WTC11 (cell line): ENCODE measurements around the gene AP1G2. TPM values are rescaled to one million over a fixed set of nuclear protein-coding genes. Genes with fewer than 3 reads are reported as not detected.

ENCODE experiments used
- ATAC-seq: fragments of 200-7000 bp; cut with Tn5 transposase; 2 replicates; pipeline ENCODE4 v1.10.0; 2021; ENCODE audit warnings: mild to moderate bottlenecking, moderate library complexity
- CTCF ChIA-PET: fragments of 300-600 bp; sonication (Branson Sonifier 250); formaldehyde crosslinking; loops from one replicate; lab custom pipeline; 2021; ENCODE audit warnings: antibody characterized with exemption; lab: Charles Lee
- POLR2A ChIA-PET: fragments of 350-600 bp; sonication (Branson Sonifier 250); formaldehyde crosslinking; loops from one replicate; lab custom pipeline; 2021; ENCODE audit warnings: antibody characterized with exemption; lab: Charles Lee
- DNase-seq: peaks from one replicate; pipeline ENCODE4 v3.0.0; 2021; ENCODE audit warnings: low spot score
- H3K27ac Mint-ChIP-seq: 2 replicates; pipeline ENCODE4 v1.8.0; 2021; ENCODE audit warnings: mixed read lengths
- H3K27me3 Mint-ChIP-seq: 2 replicates; pipeline ENCODE4 v1.8.0; 2021; ENCODE audit warnings: low read depth, mild to moderate bottlenecking, moderate library complexity, mixed read lengths
- H3K36me3 Mint-ChIP-seq: 2 replicates; pipeline ENCODE4 v1.8.0; 2021; ENCODE audit warnings: mixed read lengths
- H3K4me1 Mint-ChIP-seq: 2 replicates; pipeline ENCODE4 v1.8.0; 2022; ENCODE audit warnings: mixed read lengths
- H3K4me3 Mint-ChIP-seq: 2 replicates; pipeline ENCODE4 v1.8.0; 2021; ENCODE audit warnings: mild to moderate bottlenecking, moderate library complexity, mixed read lengths
- H3K9me3 Mint-ChIP-seq: 2 replicates; pipeline ENCODE4 v1.8.0; 2021; ENCODE audit warnings: mixed read lengths
- ATF2 ChIP-seq: sonication (generic); formaldehyde crosslinking; IDR thresholded peaks from 2 replicates; pipeline ENCODE4 v1.8.1; 2022; ENCODE audit warnings: low read depth, missing genetic modification reagents, borderline replicate concordance
- CBFB ChIP-seq: sonication (generic); formaldehyde crosslinking; IDR thresholded peaks from 2 replicates; pipeline ENCODE4 v1.8.1; 2022; ENCODE audit warnings: mild to moderate bottlenecking, low read depth, missing genetic modification reagents
- CREM ChIP-seq: sonication (generic); formaldehyde crosslinking; IDR thresholded peaks from 2 replicates; pipeline ENCODE4 v1.8.1; 2022; ENCODE audit warnings: mild to moderate bottlenecking, missing genetic modification reagents, moderate library complexity
- ELF4 ChIP-seq: sonication (generic); formaldehyde crosslinking; IDR thresholded peaks from 2 replicates; pipeline ENCODE4 v1.8.1; 2022; ENCODE audit warnings: low read depth, mild to moderate bottlenecking, moderate library complexity, missing genetic modification reagents
- ESRRA ChIP-seq: sonication (generic); formaldehyde crosslinking; IDR thresholded peaks from 2 replicates; pipeline ENCODE4 v1.8.1; 2022; ENCODE audit warnings: mild to moderate bottlenecking, missing genetic modification reagents, borderline replicate concordance
- ETV6 ChIP-seq: sonication (generic); formaldehyde crosslinking; IDR thresholded peaks from 2 replicates; pipeline ENCODE4 v1.8.1; 2022; ENCODE audit warnings: mild to moderate bottlenecking, missing genetic modification reagents
- FOXJ3 ChIP-seq: sonication (generic); formaldehyde crosslinking; IDR thresholded peaks from 2 replicates; pipeline ENCODE4 v1.9.0; 2021; ENCODE audit warnings: missing genetic modification reagents, mild to moderate bottlenecking, borderline replicate concordance
- FOXK1 ChIP-seq: sonication (generic); formaldehyde crosslinking; IDR thresholded peaks from 2 replicates; pipeline ENCODE4 v1.8.0; 2022; ENCODE audit warnings: mild to moderate bottlenecking, moderate library complexity, missing genetic modification reagents
- GRHL2 ChIP-seq: fragments of 250-450 bp; sonication (Bioruptor Pico); IDR thresholded peaks from 2 replicates; pipeline ENCODE4 v1.8.0; 2022; ENCODE audit warnings: mild to moderate bottlenecking, moderate library complexity; ENCODE audit not compliant: insufficient replicate concordance, severe bottlenecking
- HMGA2 ChIP-seq: fragments of 250-450 bp; sonication (Bioruptor Pico); IDR thresholded peaks from 2 replicates; pipeline ENCODE4 v1.4.0; 2021; ENCODE audit warnings: mild to moderate bottlenecking, moderate library complexity
- SMAD3 ChIP-seq: sonication (generic); formaldehyde crosslinking; IDR thresholded peaks from 2 replicates; pipeline ENCODE4 v1.8.0; 2022; ENCODE audit warnings: missing genetic modification reagents, mild to moderate bottlenecking, borderline replicate concordance
- TEAD1 ChIP-seq: sonication (generic); formaldehyde crosslinking; IDR thresholded peaks from 2 replicates; pipeline ENCODE4 v1.8.0; 2022; ENCODE audit warnings: mild to moderate bottlenecking, missing genetic modification reagents
- ZBTB21 ChIP-seq: sonication (generic); formaldehyde crosslinking; IDR thresholded peaks from 2 replicates; pipeline ENCODE4 v1.8.1; 2023; ENCODE audit warnings: mild to moderate bottlenecking, missing genetic modification reagents, borderline replicate concordance
- ZNF232 ChIP-seq: sonication (generic); formaldehyde crosslinking; IDR thresholded peaks from 2 replicates; pipeline ENCODE4 v1.8.0; 2022; ENCODE audit warnings: mild to moderate bottlenecking, missing genetic modification reagents
- ZNF416 ChIP-seq: fragments of 250-450 bp; sonication (Bioruptor Pico); IDR thresholded peaks from 2 replicates; pipeline ENCODE4 v1.9.0; 2021; ENCODE audit warnings: mild to moderate bottlenecking, inconsistent platforms
- ZNF423 ChIP-seq: fragments of 250-450 bp; sonication (Bioruptor Pico); IDR thresholded peaks from 2 replicates; pipeline ENCODE4 v2.1.2; 2022; ENCODE audit warnings: mild to moderate bottlenecking, moderate library complexity
- ZNF512 ChIP-seq: sonication (generic); formaldehyde crosslinking; IDR thresholded peaks from 2 replicates; pipeline ENCODE4 v1.8.1; 2022; ENCODE audit warnings: missing genetic modification reagents, borderline replicate concordance
- total RNA-seq: library from RNA; stranded (reverse); gene quantifications from 3 replicates; pipeline ENCODE4 v1.2.3, GENCODE V29; 2021
- TF ChIP-seq, protein P1 (sequence below): sonication (generic); formaldehyde crosslinking; IDR thresholded peaks from 2 replicates; pipeline ENCODE4 v1.8.0; 2023; ENCODE audit warnings: missing genetic modification reagents
- TF ChIP-seq, protein P2 (sequence below): sonication (generic); formaldehyde crosslinking; IDR thresholded peaks from 2 replicates; pipeline ENCODE4 v1.8.1; 2022; ENCODE audit warnings: mild to moderate bottlenecking, missing genetic modification reagents, moderate library complexity, borderline replicate concordance
- TF ChIP-seq, protein P3 (sequence below): sonication (generic); formaldehyde crosslinking; IDR thresholded peaks from 2 replicates; pipeline ENCODE4 v1.8.1; 2023; ENCODE audit warnings: mild to moderate bottlenecking, missing genetic modification reagents
- TF ChIP-seq, protein P4 (sequence below): sonication (generic); formaldehyde crosslinking; IDR thresholded peaks from 2 replicates; pipeline ENCODE4 v1.8.0; 2022; ENCODE audit warnings: mild to moderate bottlenecking, missing genetic modification reagents
- TF ChIP-seq, protein P5 (sequence below): sonication (generic); formaldehyde crosslinking; conservative IDR thresholded peaks from 2 replicates; pipeline ENCODE4 v1.8.1; 2022; ENCODE audit warnings: mild to moderate bottlenecking, missing genetic modification reagents

AP1G2 gene
- total RNA-seq, 1 experiment from 2014 or later: 122 TPM

GRCh38 chr14:23543403-23543802, 24.2 kb downstream of the AP1G2 start:
- Mint-ChIP-seq H3K36me3 (peaks cover 12% of the 10 kb centered on the region), H3K9me3 (no peaks in the 10 kb centered on the region), H3K4me1 (peaks cover 36% of the 10 kb centered on the region), H3K27me3 (no peaks in the 10 kb centered on the region), H3K27ac (peak overlapping the region; percentile 85), H3K4me3 (no peak overlapping the region)
- ATAC-seq (no peak), DNase-seq (no peak)
- POLR2A ChIA-PET: no interaction called here
- no peak for TF ChIP-seq ELF4 (CRISPR knock-in tag)
- TF ChIP-seq ZNF512 (CRISPR knock-in tag): no peak
- TF ChIP-seq TEAD1 (CRISPR knock-in tag): no peak
- TF ChIP-seq, protein P1, sequence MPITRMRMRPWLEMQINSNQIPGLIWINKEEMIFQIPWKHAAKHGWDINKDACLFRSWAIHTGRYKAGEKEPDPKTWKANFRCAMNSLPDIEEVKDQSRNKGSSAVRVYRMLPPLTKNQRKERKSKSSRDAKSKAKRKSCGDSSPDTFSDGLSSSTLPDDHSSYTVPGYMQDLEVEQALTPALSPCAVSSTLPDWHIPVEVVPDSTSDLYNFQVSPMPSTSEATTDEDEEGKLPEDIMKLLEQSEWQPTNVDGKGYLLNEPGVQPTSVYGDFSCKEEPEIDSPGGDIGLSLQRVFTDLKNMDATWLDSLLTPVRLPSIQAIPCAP (CRISPR knock-in tag): no peak
- TF ChIP-seq ESRRA (CRISPR knock-in tag): no peak
- TF ChIP-seq, protein P2, sequence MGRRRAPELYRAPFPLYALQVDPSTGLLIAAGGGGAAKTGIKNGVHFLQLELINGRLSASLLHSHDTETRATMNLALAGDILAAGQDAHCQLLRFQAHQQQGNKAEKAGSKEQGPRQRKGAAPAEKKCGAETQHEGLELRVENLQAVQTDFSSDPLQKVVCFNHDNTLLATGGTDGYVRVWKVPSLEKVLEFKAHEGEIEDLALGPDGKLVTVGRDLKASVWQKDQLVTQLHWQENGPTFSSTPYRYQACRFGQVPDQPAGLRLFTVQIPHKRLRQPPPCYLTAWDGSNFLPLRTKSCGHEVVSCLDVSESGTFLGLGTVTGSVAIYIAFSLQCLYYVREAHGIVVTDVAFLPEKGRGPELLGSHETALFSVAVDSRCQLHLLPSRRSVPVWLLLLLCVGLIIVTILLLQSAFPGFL (CRISPR knock-in tag): no peak
- TF ChIP-seq, protein P3, sequence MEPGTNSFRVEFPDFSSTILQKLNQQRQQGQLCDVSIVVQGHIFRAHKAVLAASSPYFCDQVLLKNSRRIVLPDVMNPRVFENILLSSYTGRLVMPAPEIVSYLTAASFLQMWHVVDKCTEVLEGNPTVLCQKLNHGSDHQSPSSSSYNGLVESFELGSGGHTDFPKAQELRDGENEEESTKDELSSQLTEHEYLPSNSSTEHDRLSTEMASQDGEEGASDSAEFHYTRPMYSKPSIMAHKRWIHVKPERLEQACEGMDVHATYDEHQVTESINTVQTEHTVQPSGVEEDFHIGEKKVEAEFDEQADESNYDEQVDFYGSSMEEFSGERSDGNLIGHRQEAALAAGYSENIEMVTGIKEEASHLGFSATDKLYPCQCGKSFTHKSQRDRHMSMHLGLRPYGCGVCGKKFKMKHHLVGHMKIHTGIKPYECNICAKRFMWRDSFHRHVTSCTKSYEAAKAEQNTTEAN (CRISPR knock-in tag): no peak
- TF ChIP-seq ZNF232 (CRISPR knock-in tag): no peak
- no peak for TF ChIP-seq HMGA2 (CRISPR knock-in tag)
- TF ChIP-seq ZNF416: no peak
- TF ChIP-seq FOXJ3 (CRISPR knock-in tag): no peak
- no peak for TF ChIP-seq SMAD3 (CRISPR knock-in tag)
- TF ChIP-seq CBFB (CRISPR knock-in tag): no peak
- no peak for TF ChIP-seq ZBTB21
- no peak for TF ChIP-seq ZNF423 (CRISPR knock-in tag)
- TF ChIP-seq GRHL2 (CRISPR knock-in tag): no peak
- TF ChIP-seq, protein P4, sequence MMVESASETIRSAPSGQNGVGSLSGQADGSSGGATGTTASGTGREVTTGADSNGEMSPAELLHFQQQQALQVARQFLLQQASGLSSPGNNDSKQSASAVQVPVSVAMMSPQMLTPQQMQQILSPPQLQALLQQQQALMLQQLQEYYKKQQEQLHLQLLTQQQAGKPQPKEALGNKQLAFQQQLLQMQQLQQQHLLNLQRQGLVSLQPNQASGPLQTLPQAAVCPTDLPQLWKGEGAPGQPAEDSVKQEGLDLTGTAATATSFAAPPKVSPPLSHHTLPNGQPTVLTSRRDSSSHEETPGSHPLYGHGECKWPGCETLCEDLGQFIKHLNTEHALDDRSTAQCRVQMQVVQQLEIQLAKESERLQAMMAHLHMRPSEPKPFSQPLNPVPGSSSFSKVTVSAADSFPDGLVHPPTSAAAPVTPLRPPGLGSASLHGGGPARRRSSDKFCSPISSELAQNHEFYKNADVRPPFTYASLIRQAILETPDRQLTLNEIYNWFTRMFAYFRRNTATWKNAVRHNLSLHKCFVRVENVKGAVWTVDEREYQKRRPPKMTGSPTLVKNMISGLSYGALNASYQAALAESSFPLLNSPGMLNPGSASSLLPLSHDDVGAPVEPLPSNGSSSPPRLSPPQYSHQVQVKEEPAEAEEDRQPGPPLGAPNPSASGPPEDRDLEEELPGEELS (CRISPR knock-in tag): no peak
- TF ChIP-seq CREM (CRISPR knock-in tag): no peak
- CTCF ChIA-PET: interaction anchor here (0.6 to 7.8 kb wide), 5 partner anchors 15 to 61 kb away, joined by 3 to 101 read pairs (median 8); no protein-coding TSS in a partner anchor

DNA sequence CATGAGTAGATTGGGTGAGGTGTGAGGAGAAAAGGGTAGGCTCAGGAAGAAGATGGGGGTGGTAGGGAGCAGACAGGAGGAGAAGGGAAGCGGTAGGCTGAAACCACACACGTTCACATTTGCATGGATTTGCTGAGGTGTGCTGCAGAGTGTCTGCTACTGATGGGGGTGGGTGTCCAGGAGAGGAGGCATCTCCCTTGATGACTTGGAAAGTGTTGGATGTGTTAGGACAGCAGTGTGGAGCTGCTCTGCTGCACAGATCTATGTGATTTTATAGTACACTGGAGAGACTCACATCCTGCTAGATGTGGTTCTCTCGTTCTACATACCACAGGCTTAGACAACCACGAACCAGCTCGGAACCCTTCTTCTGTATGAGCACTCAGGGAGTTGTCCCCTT, 25.3 kb downstream of the AP1G2 start:
- H3K27ac Mint-ChIP-seq: peak overlapping the region; percentile 85
- ATAC-seq: no peak
- H3K9me3 Mint-ChIP-seq: no peaks in the 10 kb centered on the region
- ChIA-PET CTCF (interaction anchor here (1.4 to 7.8 kb wide), 4 partner anchors 11 to 58 kb away, joined by 5 to 181 read pairs (median 54); no protein-coding TSS in a partner anchor), POLR2A (interaction anchor here (0.7 kb wide), 2 partner anchors 8 to 9 kb away, joined by 3 read pairs; partner anchors contain the start of gene ZFHX2)
- no peak overlapping the region for H3K4me3 Mint-ChIP-seq
- peaks cover 12% of the 10 kb centered on the region for H3K36me3 Mint-ChIP-seq
- no peak for DNase-seq
- peaks cover 39% of the 10 kb centered on the region for H3K4me1 Mint-ChIP-seq
- H3K27me3 Mint-ChIP-seq: no peaks in the 10 kb centered on the region
- TF ChIP-seq ZNF232 (CRISPR knock-in tag) (no peak), ATF2 (CRISPR knock-in tag) (no peak), FOXK1 (CRISPR knock-in tag) (no peak), ZBTB21 (no peak), ETV6 (CRISPR knock-in tag) (no peak)
- TF ChIP-seq, protein P4 (CRISPR knock-in tag): no peak
- TF ChIP-seq, protein P5, sequence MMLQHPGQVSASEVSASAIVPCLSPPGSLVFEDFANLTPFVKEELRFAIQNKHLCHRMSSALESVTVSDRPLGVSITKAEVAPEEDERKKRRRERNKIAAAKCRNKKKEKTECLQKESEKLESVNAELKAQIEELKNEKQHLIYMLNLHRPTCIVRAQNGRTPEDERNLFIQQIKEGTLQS: no peak
- TF ChIP-seq, protein P1 (CRISPR knock-in tag): no peak
